HS-27A (cell line): ENCODE measurements around the gene ADAT3.

ENCODE experiments used
- DNase-seq: peaks from one replicate; pipeline ENCODE4 v3.0.0-alpha.2; 2012; ENCODE audit warnings: low read depth, missing footprints

Gene ADAT3

DNA sequence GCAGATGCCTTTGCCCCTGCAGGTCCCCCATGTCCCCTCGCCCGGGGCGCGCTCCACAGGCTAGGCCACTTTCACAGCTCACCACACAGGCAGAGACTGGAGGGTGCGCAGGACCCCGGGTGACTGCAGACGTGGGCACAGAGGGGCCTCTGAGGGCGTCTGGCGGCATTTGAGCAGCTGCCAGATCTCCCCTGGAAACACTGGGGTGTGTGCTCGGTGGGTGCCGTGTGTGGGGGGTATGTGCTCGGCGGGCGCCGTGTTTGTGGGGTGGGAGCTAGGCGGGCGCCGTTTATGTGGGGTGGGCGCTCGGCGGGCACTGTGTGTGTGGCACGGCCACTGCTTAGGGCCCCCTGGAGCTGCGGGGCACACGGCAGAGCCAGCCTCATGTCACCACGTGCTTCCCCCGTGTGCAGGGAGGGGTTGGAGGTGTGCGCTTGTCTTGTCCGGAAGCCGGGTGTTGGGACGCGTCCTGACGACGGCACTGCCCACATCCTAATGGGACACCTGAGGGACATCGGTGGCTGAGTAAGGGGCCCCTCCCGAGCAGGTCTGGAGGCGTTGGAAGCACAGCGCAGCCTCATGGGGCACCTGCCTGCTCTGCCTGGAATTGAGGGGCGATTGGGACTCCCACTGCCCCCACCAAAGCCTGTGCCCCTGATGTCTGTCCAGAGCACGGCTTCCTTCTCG lies 52.5 kb downstream of the ADAT3 start:
- no peak for DNase-seq

DNA sequence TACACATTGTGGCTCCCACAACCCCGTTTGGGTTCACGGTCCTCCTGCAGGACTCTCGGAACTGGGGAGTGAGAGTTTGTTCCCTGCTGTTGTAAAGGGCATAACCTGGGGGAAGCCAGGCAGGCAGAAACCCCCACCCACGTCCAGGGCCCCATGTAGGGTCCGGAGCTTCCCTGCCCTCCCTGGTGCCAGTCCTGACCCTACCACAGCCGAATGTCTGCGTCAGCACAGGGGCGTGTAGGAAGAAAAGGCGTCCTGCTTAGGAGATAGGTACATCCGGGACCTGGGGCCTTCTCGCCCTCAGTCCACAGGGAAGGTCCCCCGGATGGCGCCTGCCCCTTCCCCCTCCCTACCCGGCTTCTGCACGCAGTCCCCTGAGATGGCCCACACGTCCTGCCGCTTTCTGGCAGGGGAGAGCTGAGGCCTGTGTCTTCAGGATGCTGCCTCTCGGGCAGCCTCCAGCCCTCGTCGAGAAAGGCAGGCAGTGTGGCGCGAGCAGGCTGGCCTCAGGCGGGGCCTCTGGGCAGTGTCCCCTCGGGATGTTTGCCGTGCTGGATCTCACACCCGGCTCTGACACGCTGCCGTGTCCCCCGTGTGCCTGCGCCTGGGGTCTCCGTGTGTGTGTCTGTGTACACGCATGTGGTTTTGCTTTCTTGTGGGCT lies 54.9 kb downstream of the ADAT3 start:
- no peak for DNase-seq

DNA sequence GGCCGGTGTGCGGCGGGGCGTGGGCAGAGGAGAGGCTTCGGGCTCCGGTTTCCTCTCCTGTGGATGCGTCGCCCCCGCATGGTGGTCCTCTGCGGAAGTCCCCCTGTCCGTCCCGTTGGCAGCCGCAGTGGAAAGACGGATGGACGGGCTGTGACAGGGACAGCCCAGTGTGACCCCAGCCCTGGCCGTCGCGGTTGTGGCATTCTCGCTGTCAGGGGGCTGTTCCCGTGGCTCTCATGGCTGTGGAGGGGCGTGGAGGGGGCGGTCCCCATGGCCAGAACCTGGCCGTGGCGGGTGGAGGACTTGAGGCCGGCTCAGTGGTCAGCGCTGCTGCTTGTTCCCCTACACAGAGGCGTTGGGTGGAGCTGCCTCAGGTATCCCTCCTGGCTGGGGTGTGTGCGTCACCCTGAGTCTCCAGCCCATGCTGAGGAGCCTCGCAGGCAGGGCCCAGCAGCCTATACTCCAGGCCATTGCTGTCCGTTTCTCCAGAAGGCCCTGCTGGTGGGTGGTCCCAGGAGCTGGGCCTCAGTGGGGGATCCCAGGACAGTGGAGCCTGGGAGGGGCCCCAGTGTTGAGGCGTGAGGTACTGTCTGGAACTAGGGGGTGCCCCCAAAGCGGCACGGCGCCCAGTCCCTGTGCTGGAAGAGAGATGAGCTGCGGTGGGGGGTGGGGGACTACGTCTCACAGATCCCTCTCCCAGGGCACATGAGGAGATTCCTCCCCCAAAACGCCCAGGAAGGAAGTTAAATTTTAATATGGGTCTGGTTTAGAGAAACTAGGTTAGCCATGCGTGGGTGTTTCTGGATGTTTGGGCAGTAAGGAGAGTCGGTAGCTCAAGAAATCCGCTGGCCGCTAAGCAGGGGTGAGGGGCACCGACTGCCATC lies 56.0 kb downstream of the ADAT3 start:
- DNase-seq = no peak

DNA sequence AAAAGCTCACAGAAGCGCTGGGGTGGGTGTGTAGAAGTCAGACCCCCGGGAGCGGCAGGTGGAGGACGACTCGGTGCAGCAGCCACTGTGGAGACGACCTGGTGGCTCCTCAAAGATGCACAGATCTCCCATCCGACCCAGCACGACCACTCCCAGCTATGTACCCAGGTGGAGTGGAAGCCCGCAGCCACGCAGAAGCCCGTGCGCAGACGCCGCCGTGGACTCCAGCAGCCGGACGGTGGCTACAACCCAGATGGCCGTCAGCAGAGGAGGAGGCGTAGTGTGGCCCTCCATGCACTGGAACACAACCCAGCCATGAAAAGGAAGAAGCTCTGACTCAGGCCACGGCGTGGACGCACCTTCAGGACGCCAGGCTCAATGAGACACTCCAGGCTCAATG lies 57.5 kb downstream of the ADAT3 start:
- no peak for DNase-seq
